ENCODE data around the gene KCNIP4.

The KCNIP4 gene

GRCh38 chr4:21625447-21625846 is 323.1 kb downstream of the KCNIP4 start:
- no peak overlapping the region for H3K56ac ChIP-seq (ENCODE audit: low read length)
- H4K8ac ChIP-seq (ENCODE audit: low read depth, low read length): no peak overlapping the region

GRCh38 chr4:21605006-21605405 is 343.6 kb downstream of the KCNIP4 start:
- no peak overlapping the region for H2BK15ac ChIP-seq (replicated peaks; ENCODE audit: low read depth)
- H2BK5ac ChIP-seq (ENCODE audit: low read length): no peak overlapping the region
- no peak overlapping the region for H3K4ac ChIP-seq (ENCODE audit: low read depth, low read length)
- WGBS (ENCODE audit: extremely low coverage, insufficient coverage, low lambda C conversion rate): no CpG with 5 or more reads among the region's 3 CpGs
- H3K56ac ChIP-seq (ENCODE audit: low read length): no peak overlapping the region
- H2BK120ac ChIP-seq (ENCODE audit: low read depth, low read length): no peak overlapping the region
- H3K4me3 ChIP-seq (ENCODE audit: low read length): no peak overlapping the region
- H2AK5ac ChIP-seq (ENCODE audit: low read length): no peak overlapping the region
- DNase-seq: no peak
- no peak overlapping the region for H4K5ac ChIP-seq (ENCODE audit: low read length)
- H3K4me2 ChIP-seq (ENCODE audit: low read length): no peak overlapping the region
- no peaks in the 10 kb centered on the region for H3K79me1 ChIP-seq (ENCODE audit: low read length)
- no peak overlapping the region for H3K27ac ChIP-seq (ENCODE audit: low read depth, low read length)
- no peak overlapping the region for H4K8ac ChIP-seq (ENCODE audit: low read depth, low read length)
- H3K4me1 ChIP-seq (ENCODE audit: control insufficient read depth, low read depth, low read length): no peaks in the 10 kb centered on the region
- H3K23ac ChIP-seq (ENCODE audit: low read length): no peak overlapping the region
- no peak overlapping the region for H3K18ac ChIP-seq (ENCODE audit: low read length)
- no peaks in the 10 kb centered on the region for H3K27me3 ChIP-seq (ENCODE audit: insufficient read depth, low read length, poor library complexity)
- no peaks in the 10 kb centered on the region for H3K36me3 ChIP-seq (ENCODE audit: control insufficient read depth, insufficient read depth, low read length)
- no peaks in the 10 kb centered on the region for H3K79me2 ChIP-seq (ENCODE audit: control insufficient read depth, insufficient read depth, low read length)
- H3K9ac ChIP-seq (ENCODE audit: low read length): no peak overlapping the region

More at GRCh38 chr4:21625447-21625846, 323.1 kb downstream of the KCNIP4 start:
- Histone ChIP-seq H3K36me3 (ENCODE audit: control insufficient read depth, insufficient read depth, low read length) (no peaks in the 10 kb centered on the region), H3K18ac (ENCODE audit: low read length) (no peak overlapping the region), H2AK5ac (ENCODE audit: low read length) (no peak overlapping the region), H2BK15ac (replicated peaks; ENCODE audit: low read depth) (no peak overlapping the region), H3K23ac (ENCODE audit: low read length) (no peak overlapping the region), H3K27ac (ENCODE audit: low read depth, low read length) (no peak overlapping the region), H3K4me2 (ENCODE audit: low read length) (no peak overlapping the region), H2BK5ac (ENCODE audit: low read length) (no peak overlapping the region), H3K4me3 (ENCODE audit: low read length) (no peak overlapping the region), H3K27me3 (ENCODE audit: insufficient read depth, low read length, poor library complexity) (no peaks in the 10 kb centered on the region), H3K9ac (ENCODE audit: low read length) (no peak overlapping the region), H2BK120ac (ENCODE audit: low read depth, low read length) (no peak overlapping the region), H3K79me2 (ENCODE audit: control insufficient read depth, insufficient read depth, low read length) (no peaks in the 10 kb centered on the region), H3K4ac (ENCODE audit: low read depth, low read length) (no peak overlapping the region), H4K5ac (ENCODE audit: low read length) (no peak overlapping the region), H3K79me1 (ENCODE audit: low read length) (no peaks in the 10 kb centered on the region), H3K4me1 (ENCODE audit: control insufficient read depth, low read depth, low read length) (no peaks in the 10 kb centered on the region)
- no CpG with 5 or more reads among the region's 1 CpG for WGBS (ENCODE audit: extremely low coverage, insufficient coverage, low lambda C conversion rate)
- DNase-seq: no peak

DNA sequence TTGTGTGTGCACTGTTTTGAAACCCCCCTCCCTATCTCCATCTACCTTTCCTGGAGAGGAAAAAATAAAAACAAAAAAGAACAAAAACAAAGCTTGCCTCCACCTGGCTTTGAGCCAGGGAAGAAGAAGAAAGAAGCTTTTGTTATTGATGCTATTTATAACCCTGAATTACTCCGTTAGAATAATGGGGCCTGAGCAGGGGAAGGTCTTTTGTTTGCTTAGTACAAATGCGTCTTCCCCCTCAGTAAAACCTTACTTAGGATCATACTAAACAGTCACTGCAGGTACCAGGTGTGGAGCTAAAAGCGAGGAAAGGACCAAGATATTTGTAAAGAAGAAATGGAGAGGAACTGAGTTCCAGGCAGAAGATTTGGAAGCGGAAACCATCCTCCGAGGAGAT is 352.1 kb downstream of the KCNIP4 start:
- Histone ChIP-seq H2AK5ac (ENCODE audit: low read length) (no peak overlapping the region), H2BK5ac (ENCODE audit: low read length) (no peak overlapping the region), H3K4me1 (ENCODE audit: control insufficient read depth, low read depth, low read length) (no peaks in the 10 kb centered on the region), H2BK15ac (replicated peaks; ENCODE audit: low read depth) (no peak overlapping the region), H3K18ac (ENCODE audit: low read length) (no peak overlapping the region), H2BK120ac (ENCODE audit: low read depth, low read length) (no peak overlapping the region), H3K4ac (ENCODE audit: low read depth, low read length) (no peak overlapping the region), H3K27ac (ENCODE audit: low read depth, low read length) (no peak overlapping the region), H3K79me2 (ENCODE audit: control insufficient read depth, insufficient read depth, low read length) (no peaks in the 10 kb centered on the region), H3K4me3 (ENCODE audit: low read length) (no peak overlapping the region), H3K36me3 (ENCODE audit: control insufficient read depth, insufficient read depth, low read length) (no peaks in the 10 kb centered on the region), H4K5ac (ENCODE audit: low read length) (no peak overlapping the region), H3K9ac (ENCODE audit: low read length) (no peak overlapping the region), H3K4me2 (ENCODE audit: low read length) (no peak overlapping the region), H3K23ac (ENCODE audit: low read length) (no peak overlapping the region), H3K56ac (ENCODE audit: low read length) (no peak overlapping the region), H3K79me1 (ENCODE audit: low read length) (no peaks in the 10 kb centered on the region), H3K27me3 (ENCODE audit: insufficient read depth, low read length, poor library complexity) (no peaks in the 10 kb centered on the region), H4K8ac (ENCODE audit: low read depth, low read length) (no peak overlapping the region)
- WGBS (ENCODE audit: extremely low coverage, insufficient coverage, low lambda C conversion rate): no CpG with 5 or more reads among the region's 5 CpGs
- no peak for DNase-seq

DNA sequence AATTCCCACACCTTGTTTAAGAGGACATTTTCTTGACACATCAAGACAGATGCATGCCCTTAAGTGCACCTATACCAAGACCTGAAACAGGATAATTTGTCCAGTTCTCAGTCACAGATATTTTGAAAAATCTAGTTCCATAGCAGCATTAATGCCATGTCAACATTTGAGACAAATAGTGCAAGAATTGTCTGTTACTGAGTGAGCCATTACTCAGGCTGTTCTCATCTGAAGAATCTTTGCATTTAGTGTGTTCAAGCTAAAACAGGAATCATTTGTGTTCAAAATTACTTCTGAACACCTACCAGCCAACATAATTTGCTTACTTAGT is 354.9 kb downstream of the KCNIP4 start:
- H3K4me3 ChIP-seq (ENCODE audit: low read length): no peak overlapping the region
- no peak overlapping the region for H2BK120ac ChIP-seq (ENCODE audit: low read depth, low read length)
- no peak overlapping the region for H3K23ac ChIP-seq (ENCODE audit: low read length)
- H3K4me1 ChIP-seq (ENCODE audit: control insufficient read depth, low read depth, low read length): no peaks in the 10 kb centered on the region
- H4K8ac ChIP-seq (ENCODE audit: low read depth, low read length): no peak overlapping the region
- H3K36me3 ChIP-seq (ENCODE audit: control insufficient read depth, insufficient read depth, low read length): no peaks in the 10 kb centered on the region
- H3K27ac ChIP-seq (ENCODE audit: low read depth, low read length): no peak overlapping the region
- no peaks in the 10 kb centered on the region for H3K79me1 ChIP-seq (ENCODE audit: low read length)
- no peak overlapping the region for H2AK5ac ChIP-seq (ENCODE audit: low read length)
- no peak overlapping the region for H2BK5ac ChIP-seq (ENCODE audit: low read length)
- no peaks in the 10 kb centered on the region for H3K27me3 ChIP-seq (ENCODE audit: insufficient read depth, low read length, poor library complexity)
- H3K18ac ChIP-seq (ENCODE audit: low read length): no peak overlapping the region
- DNase-seq: no peak
- H4K5ac ChIP-seq (ENCODE audit: low read length): no peak overlapping the region
- no peak overlapping the region for H3K4ac ChIP-seq (ENCODE audit: low read depth, low read length)
- no peak overlapping the region for H3K9ac ChIP-seq (ENCODE audit: low read length)
- no peaks in the 10 kb centered on the region for H3K79me2 ChIP-seq (ENCODE audit: control insufficient read depth, insufficient read depth, low read length)
- H3K4me2 ChIP-seq (ENCODE audit: low read length): no peak overlapping the region
- H3K56ac ChIP-seq (ENCODE audit: low read length): no peak overlapping the region
- no peak overlapping the region for H2BK15ac ChIP-seq (replicated peaks; ENCODE audit: low read depth)

GRCh38 chr4:21592970-21593670 is 355.5 kb downstream of the KCNIP4 start:
- no peak overlapping the region for H3K4me2 ChIP-seq (ENCODE audit: low read length)
- no peaks in the 10 kb centered on the region for H3K36me3 ChIP-seq (ENCODE audit: control insufficient read depth, insufficient read depth, low read length)
- H3K18ac ChIP-seq (ENCODE audit: low read length): no peak overlapping the region
- no CpG with 5 or more reads among the region's 8 CpGs for WGBS (ENCODE audit: extremely low coverage, insufficient coverage, low lambda C conversion rate)
- no peaks in the 10 kb centered on the region for H3K4me1 ChIP-seq (ENCODE audit: control insufficient read depth, low read depth, low read length)
- H3K4me3 ChIP-seq (ENCODE audit: low read length): no peak overlapping the region
- H3K79me1 ChIP-seq (ENCODE audit: low read length): no peaks in the 10 kb centered on the region
- H3K4ac ChIP-seq (ENCODE audit: low read depth, low read length): no peak overlapping the region
- H3K56ac ChIP-seq (ENCODE audit: low read length): no peak overlapping the region
- no peaks in the 10 kb centered on the region for H3K27me3 ChIP-seq (ENCODE audit: insufficient read depth, low read length, poor library complexity)
- no peak overlapping the region for H4K8ac ChIP-seq (ENCODE audit: low read depth, low read length)
- no peak overlapping the region for H4K5ac ChIP-seq (ENCODE audit: low read length)
- H2BK5ac ChIP-seq (ENCODE audit: low read length): no peak overlapping the region
- H3K23ac ChIP-seq (ENCODE audit: low read length): no peak overlapping the region
- H3K27ac ChIP-seq (ENCODE audit: low read depth, low read length): no peak overlapping the region
- H2AK5ac ChIP-seq (ENCODE audit: low read length): no peak overlapping the region
- no peak overlapping the region for H2BK120ac ChIP-seq (ENCODE audit: low read depth, low read length)
- H3K79me2 ChIP-seq (ENCODE audit: control insufficient read depth, insufficient read depth, low read length): no peaks in the 10 kb centered on the region
- H2BK15ac ChIP-seq (replicated peaks; ENCODE audit: low read depth): no peak overlapping the region
- DNase-seq: no peak
- H3K9ac ChIP-seq (ENCODE audit: low read length): no peak overlapping the region

DNA sequence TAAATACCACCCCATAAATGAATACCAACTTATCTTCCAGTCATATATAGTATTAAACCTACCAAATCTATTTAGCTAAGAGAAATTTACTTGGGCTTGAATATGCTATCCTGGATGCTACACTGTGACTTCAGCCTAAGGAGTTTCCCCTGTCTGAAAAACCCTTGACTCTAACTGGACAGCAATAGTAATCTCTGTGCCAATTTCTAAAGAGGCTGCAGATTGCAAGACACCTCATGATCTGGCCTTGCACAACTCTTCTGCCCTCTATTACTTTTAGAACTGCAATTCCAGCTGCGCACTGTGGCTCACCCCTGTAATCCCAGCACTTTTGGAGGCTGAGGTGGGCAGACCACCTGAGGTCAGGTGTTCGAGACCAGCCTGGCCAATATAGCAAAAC is 371.5 kb downstream of the KCNIP4 start:
- Histone ChIP-seq H2AK5ac (ENCODE audit: low read length) (no peak overlapping the region), H3K4me3 (ENCODE audit: low read length) (no peak overlapping the region), H3K27me3 (ENCODE audit: insufficient read depth, low read length, poor library complexity) (no peaks in the 10 kb centered on the region), H3K56ac (ENCODE audit: low read length) (no peak overlapping the region), H2BK5ac (ENCODE audit: low read length) (no peak overlapping the region), H3K79me2 (ENCODE audit: control insufficient read depth, insufficient read depth, low read length) (no peaks in the 10 kb centered on the region), H3K4me1 (ENCODE audit: control insufficient read depth, low read depth, low read length) (no peaks in the 10 kb centered on the region), H3K9ac (ENCODE audit: low read length) (no peak overlapping the region), H3K23ac (ENCODE audit: low read length) (no peak overlapping the region), H3K18ac (ENCODE audit: low read length) (no peak overlapping the region), H3K79me1 (ENCODE audit: low read length) (no peaks in the 10 kb centered on the region), H3K27ac (ENCODE audit: low read depth, low read length) (no peak overlapping the region), H4K8ac (ENCODE audit: low read depth, low read length) (no peak overlapping the region), H3K36me3 (ENCODE audit: control insufficient read depth, insufficient read depth, low read length) (no peaks in the 10 kb centered on the region), H4K5ac (ENCODE audit: low read length) (no peak overlapping the region), H2BK15ac (replicated peaks; ENCODE audit: low read depth) (no peak overlapping the region), H3K4ac (ENCODE audit: low read depth, low read length) (no peak overlapping the region), H2BK120ac (ENCODE audit: low read depth, low read length) (no peak overlapping the region), H3K4me2 (ENCODE audit: low read length) (no peak overlapping the region)
- no peak for DNase-seq
- no CpG with 5 or more reads among the region's 2 CpGs for WGBS (ENCODE audit: extremely low coverage, insufficient coverage, low lambda C conversion rate)
